ENCODE data around the gene CERS6.
A peak's percentile ranks its signal among the peaks of the same experiment; 100 is the strongest.

Gene CERS6

DNA sequence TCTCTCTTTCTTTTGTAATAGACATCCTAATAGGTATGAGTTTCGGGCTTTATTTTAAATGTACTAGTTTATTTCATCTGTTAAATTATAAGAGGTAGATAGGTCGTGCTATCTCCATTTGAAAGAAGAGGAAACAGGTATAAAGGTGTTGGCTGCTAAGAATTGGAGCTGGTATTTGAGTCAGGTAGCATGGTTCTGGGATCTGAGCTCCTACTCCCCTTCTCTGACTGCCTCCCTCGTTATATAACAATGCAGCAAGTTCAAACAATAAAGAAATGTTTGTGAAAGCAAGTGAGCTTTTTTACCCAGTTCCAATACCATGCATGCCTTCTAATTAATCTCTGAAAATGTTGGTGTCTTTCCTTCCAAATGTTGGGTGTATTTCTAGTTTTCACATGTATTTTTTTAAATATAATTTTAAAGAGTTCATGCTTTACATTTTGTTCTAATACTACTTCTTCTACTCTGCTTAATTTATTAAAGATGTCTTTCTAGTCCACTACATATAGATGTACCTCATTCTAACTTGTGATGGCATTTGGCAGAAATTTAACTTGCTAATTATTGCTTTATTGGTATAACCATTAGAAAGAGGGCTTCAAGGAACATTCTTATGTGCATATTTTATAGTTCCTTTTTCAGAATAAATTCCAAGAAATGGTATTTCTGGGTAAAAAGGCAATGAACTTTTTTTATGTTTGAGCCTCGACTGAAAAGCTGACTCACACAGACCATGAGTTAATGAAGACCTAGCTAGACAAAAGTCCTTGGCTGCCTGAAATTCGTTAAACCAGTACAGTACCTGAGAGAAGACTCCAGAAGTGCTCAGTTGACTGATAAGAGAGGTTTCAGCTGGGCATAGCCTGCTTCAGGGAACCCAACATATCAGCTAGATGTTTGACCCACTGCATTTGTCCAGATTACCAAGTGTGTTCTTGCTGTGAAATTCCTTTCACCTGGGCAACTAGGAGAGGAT lies 133.5 kb downstream of the CERS6 start:
- no CpG with 5 or more reads among the region's 5 CpGs for WGBS, 2 donors (ENCODE audit: extremely low coverage in 2 of 2, insufficient read length in 2 of 2, insufficient replicate concordance in 1 of 2)
- no peaks in the 10 kb centered on the region for H3K36me3 ChIP-seq (replicated peaks in 1 of 2; ENCODE audit: control insufficient read depth in 2 of 2, insufficient read depth in 2 of 2, low read length in 2 of 2)
- no peak overlapping the region for H3K4me2 ChIP-seq (ENCODE audit: insufficient read depth, low read length, poor library complexity, severe bottlenecking)
- H4K91ac ChIP-seq (ENCODE audit: low read depth, low read length, poor library complexity): no peak overlapping the region
- no peak overlapping the region for H2BK5ac ChIP-seq (ENCODE audit: low read length)
- no peak overlapping the region for H2BK15ac ChIP-seq (ENCODE audit: low read length)
- H3K27ac ChIP-seq (replicated peaks; ENCODE audit: low read length): no peak overlapping the region
- H3K27me3 ChIP-seq (ENCODE audit: control insufficient read depth in 3 of 3, insufficient read depth in 3 of 3, low read depth in 1 of 3, low read length in 3 of 3): no peaks in the 10 kb centered on the region
- H2BK120ac ChIP-seq (ENCODE audit: low read depth, low read length): no peak overlapping the region
- H3K14ac ChIP-seq (ENCODE audit: low read length): no peak overlapping the region
- DNase-seq (ENCODE audit: low spot score): no peak
- H3K4me3 ChIP-seq (ENCODE audit: low read length in 2 of 2): no peak overlapping the region
- peaks cover 0 to 2% of the 10 kb centered on the region in 2 donors for H3K4me1 ChIP-seq (ENCODE audit: control insufficient read depth in 2 of 2, insufficient read depth in 1 of 2, low read depth in 1 of 2, low read length in 2 of 2)
- no peak overlapping the region for H3K18ac ChIP-seq (ENCODE audit: low read length)
- no peak overlapping the region for H2BK12ac ChIP-seq (ENCODE audit: low read length)
- peaks cover 1% of the 10 kb centered on the region for H3K79me1 ChIP-seq (ENCODE audit: low read depth, low read length)
- H3K23ac ChIP-seq (ENCODE audit: low read depth, low read length, poor library complexity): no peak overlapping the region
- H2AK5ac ChIP-seq (ENCODE audit: low read depth, low read length): no peak overlapping the region
- no peak overlapping the region for H3K4ac ChIP-seq (ENCODE audit: low read length)
- no peak overlapping the region for H2AFZ ChIP-seq (ENCODE audit: low read length)
- H3K9me3 ChIP-seq (replicated peaks in 1 of 2; ENCODE audit: control insufficient read depth in 2 of 2, insufficient read depth in 1 of 2, low read depth in 1 of 2, low read length in 2 of 2): no peaks in the 10 kb centered on the region
- no peak overlapping the region for H4K8ac ChIP-seq (ENCODE audit: low read depth, low read length)
- H3K9ac ChIP-seq (ENCODE audit: low read depth, low read length, poor library complexity): no peak overlapping the region

DNA sequence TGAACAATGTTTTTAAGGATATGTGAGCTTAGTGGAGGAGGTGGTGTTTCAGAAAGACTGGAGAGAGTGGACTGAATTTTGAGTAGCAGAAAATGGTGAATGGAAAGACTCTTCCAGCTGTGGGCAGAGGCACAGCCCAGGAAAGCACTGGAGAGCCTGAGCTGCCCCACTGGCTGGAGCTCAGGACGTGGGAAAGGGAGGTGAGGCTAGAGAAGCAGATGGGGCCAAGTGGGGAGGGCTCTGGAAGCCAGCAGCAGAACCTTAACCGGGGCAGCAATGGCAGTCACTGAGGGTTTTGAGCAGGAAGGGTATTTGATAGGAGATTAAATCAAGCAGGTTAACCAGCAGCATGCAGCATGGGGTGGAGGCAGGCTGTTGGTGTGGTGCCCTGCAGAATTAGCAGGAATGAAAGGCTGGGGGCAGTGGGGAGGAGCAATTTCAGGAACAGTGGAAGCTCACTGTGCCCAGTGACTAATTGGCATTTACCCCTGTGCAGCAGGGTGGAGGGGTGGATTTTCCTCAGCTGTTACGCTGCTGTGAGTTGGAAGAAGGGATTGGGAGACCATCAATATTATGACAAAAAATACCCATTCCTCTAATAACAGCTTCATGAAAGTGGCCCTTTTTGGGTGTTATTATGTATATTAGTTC lies 136.2 kb downstream of the CERS6 start:
- H3K4me1 ChIP-seq (ENCODE audit: control insufficient read depth in 2 of 2, insufficient read depth in 1 of 2, low read depth in 1 of 2, low read length in 2 of 2): peaks cover 0 to 3% of the 10 kb centered on the region in 2 donors
- no peak for DNase-seq (ENCODE audit: low spot score)
- no peak overlapping the region for H3K9ac ChIP-seq (ENCODE audit: low read depth, low read length, poor library complexity)
- peaks cover 1% of the 10 kb centered on the region for H3K79me1 ChIP-seq (ENCODE audit: low read depth, low read length)
- no peak overlapping the region for H3K27ac ChIP-seq (replicated peaks; ENCODE audit: low read length)
- no peak overlapping the region for H4K8ac ChIP-seq (ENCODE audit: low read depth, low read length)
- peak overlapping the region; percentile 29 for H3K18ac ChIP-seq (ENCODE audit: low read length)
- no peak overlapping the region for H2BK120ac ChIP-seq (ENCODE audit: low read depth, low read length)
- no CpG with 5 or more reads among the region's 3 CpGs for WGBS, 2 donors (ENCODE audit: extremely low coverage in 2 of 2, insufficient read length in 2 of 2, insufficient replicate concordance in 1 of 2)
- no peak overlapping the region for H3K4me3 ChIP-seq (ENCODE audit: low read length in 2 of 2)
- H2BK12ac ChIP-seq (ENCODE audit: low read length): no peak overlapping the region
- no peak overlapping the region for H2BK5ac ChIP-seq (ENCODE audit: low read length)
- no peaks in the 10 kb centered on the region for H3K27me3 ChIP-seq (ENCODE audit: control insufficient read depth in 3 of 3, insufficient read depth in 3 of 3, low read depth in 1 of 3, low read length in 3 of 3)
- no peaks in the 10 kb centered on the region for H3K36me3 ChIP-seq (replicated peaks in 1 of 2; ENCODE audit: control insufficient read depth in 2 of 2, insufficient read depth in 2 of 2, low read length in 2 of 2)
- no peak overlapping the region for H3K4me2 ChIP-seq (ENCODE audit: insufficient read depth, low read length, poor library complexity, severe bottlenecking)
- no peak overlapping the region for H2AK5ac ChIP-seq (ENCODE audit: low read depth, low read length)
- no peak overlapping the region for H3K4ac ChIP-seq (ENCODE audit: low read length)
- H4K91ac ChIP-seq (ENCODE audit: low read depth, low read length, poor library complexity): no peak overlapping the region
- no peak overlapping the region for H3K14ac ChIP-seq (ENCODE audit: low read length)
- no peak overlapping the region for H2AFZ ChIP-seq (ENCODE audit: low read length)
- no peaks in the 10 kb centered on the region for H3K9me3 ChIP-seq (replicated peaks in 1 of 2; ENCODE audit: control insufficient read depth in 2 of 2, insufficient read depth in 1 of 2, low read depth in 1 of 2, low read length in 2 of 2)
- H3K23ac ChIP-seq (ENCODE audit: low read depth, low read length, poor library complexity): no peak overlapping the region
- H2BK15ac ChIP-seq (ENCODE audit: low read length): no peak overlapping the region

DNA sequence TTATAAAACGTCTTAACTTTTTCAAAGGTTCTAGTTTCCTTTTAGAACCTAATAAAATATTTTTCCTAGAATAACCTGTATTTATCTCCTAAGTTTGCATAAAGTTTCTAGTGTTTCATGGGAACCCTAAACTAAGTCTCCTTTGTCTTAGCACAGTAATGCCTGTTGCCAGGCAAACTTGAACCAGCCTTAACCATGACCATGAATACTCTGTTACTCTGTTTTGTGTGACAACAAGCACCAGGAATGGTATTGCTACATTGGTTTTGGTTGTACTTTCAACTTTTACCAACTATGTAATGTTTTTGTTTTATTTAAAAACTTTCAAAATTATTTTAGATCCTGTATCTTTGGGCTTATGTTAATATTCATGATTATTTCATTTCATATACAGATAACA lies 137.6 kb downstream of the CERS6 start:
- no peak for DNase-seq (ENCODE audit: low spot score)
- Histone ChIP-seq H3K9me3 (replicated peaks in 1 of 2; ENCODE audit: control insufficient read depth in 2 of 2, insufficient read depth in 1 of 2, low read depth in 1 of 2, low read length in 2 of 2) (no peaks in the 10 kb centered on the region), H3K27me3 (ENCODE audit: control insufficient read depth in 3 of 3, insufficient read depth in 3 of 3, low read depth in 1 of 3, low read length in 3 of 3) (no peaks in the 10 kb centered on the region), H4K91ac (ENCODE audit: low read depth, low read length, poor library complexity) (no peak overlapping the region), H3K9ac (ENCODE audit: low read depth, low read length, poor library complexity) (no peak overlapping the region), H3K27ac (replicated peaks; ENCODE audit: low read length) (no peak overlapping the region), H3K18ac (ENCODE audit: low read length) (no peak overlapping the region), H3K4me2 (ENCODE audit: insufficient read depth, low read length, poor library complexity, severe bottlenecking) (no peak overlapping the region), H3K14ac (ENCODE audit: low read length) (no peak overlapping the region), H2AK5ac (ENCODE audit: low read depth, low read length) (no peak overlapping the region), H2BK15ac (ENCODE audit: low read length) (no peak overlapping the region), H3K4ac (ENCODE audit: low read length) (no peak overlapping the region), H2BK5ac (ENCODE audit: low read length) (no peak overlapping the region), H3K4me3 (ENCODE audit: low read length in 2 of 2) (no peak overlapping the region), H3K23ac (ENCODE audit: low read depth, low read length, poor library complexity) (no peak overlapping the region), H3K4me1 (ENCODE audit: control insufficient read depth in 2 of 2, insufficient read depth in 1 of 2, low read depth in 1 of 2, low read length in 2 of 2) (peaks cover 0 to 3% of the 10 kb centered on the region in 2 donors), H2BK120ac (ENCODE audit: low read depth, low read length) (no peak overlapping the region), H3K79me1 (ENCODE audit: low read depth, low read length) (no peaks in the 10 kb centered on the region), H4K8ac (ENCODE audit: low read depth, low read length) (no peak overlapping the region), H2AFZ (ENCODE audit: low read length) (no peak overlapping the region), H3K36me3 (replicated peaks in 1 of 2; ENCODE audit: control insufficient read depth in 2 of 2, insufficient read depth in 2 of 2, low read length in 2 of 2) (no peaks in the 10 kb centered on the region), H2BK12ac (ENCODE audit: low read length) (no peak overlapping the region)
- WGBS, 2 donors (ENCODE audit: extremely low coverage in 2 of 2, insufficient read length in 2 of 2, insufficient replicate concordance in 1 of 2): no CpG with 5 or more reads among the region's 1 CpG

DNA sequence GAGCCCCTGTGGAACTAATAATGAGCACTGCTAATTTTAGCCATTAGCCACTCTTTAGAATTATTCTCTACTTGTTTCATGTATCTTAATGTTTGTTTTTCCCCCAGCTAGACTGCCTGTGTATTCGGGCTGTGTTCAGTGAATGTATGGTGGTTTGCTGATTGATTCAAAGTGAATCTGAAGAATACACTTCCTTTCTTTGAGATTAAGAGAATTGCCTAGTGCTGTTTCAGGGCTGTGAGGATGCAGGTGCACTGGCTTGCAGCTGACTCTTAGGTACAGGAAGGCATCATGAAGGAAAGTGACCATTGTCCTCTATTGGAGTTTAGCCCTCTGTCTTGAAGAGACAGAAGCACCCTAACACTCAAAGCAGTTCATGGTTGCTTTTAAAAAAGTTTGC lies 138.7 kb downstream of the CERS6 start:
- H3K36me3 ChIP-seq (replicated peaks in 1 of 2; ENCODE audit: control insufficient read depth in 2 of 2, insufficient read depth in 2 of 2, low read length in 2 of 2): no peaks in the 10 kb centered on the region

More for the DNA sequence above, 138.7 kb downstream of the CERS6 start:
- Histone ChIP-seq H3K4ac (ENCODE audit: low read length) (no peak overlapping the region), H3K9ac (ENCODE audit: low read depth, low read length, poor library complexity) (no peak overlapping the region), H3K23ac (ENCODE audit: low read depth, low read length, poor library complexity) (no peak overlapping the region), H4K8ac (ENCODE audit: low read depth, low read length) (no peak overlapping the region), H2BK15ac (ENCODE audit: low read length) (no peak overlapping the region), H3K4me1 (ENCODE audit: control insufficient read depth in 2 of 2, insufficient read depth in 1 of 2, low read depth in 1 of 2, low read length in 2 of 2) (peaks cover 0 to 3% of the 10 kb centered on the region in 2 donors), H2BK5ac (ENCODE audit: low read length) (no peak overlapping the region), H3K4me3 (ENCODE audit: low read length in 2 of 2) (no peak overlapping the region), H2BK12ac (ENCODE audit: low read length) (no peak overlapping the region), H3K27ac (replicated peaks; ENCODE audit: low read length) (no peak overlapping the region), H3K14ac (ENCODE audit: low read length) (no peak overlapping the region), H2BK120ac (ENCODE audit: low read depth, low read length) (no peak overlapping the region), H3K18ac (ENCODE audit: low read length) (no peak overlapping the region), H2AFZ (ENCODE audit: low read length) (no peak overlapping the region), H3K27me3 (ENCODE audit: control insufficient read depth in 3 of 3, insufficient read depth in 3 of 3, low read depth in 1 of 3, low read length in 3 of 3) (no peaks in the 10 kb centered on the region), H3K4me2 (ENCODE audit: insufficient read depth, low read length, poor library complexity, severe bottlenecking) (no peak overlapping the region), H3K79me1 (ENCODE audit: low read depth, low read length) (no peaks in the 10 kb centered on the region), H2AK5ac (ENCODE audit: low read depth, low read length) (no peak overlapping the region), H4K91ac (ENCODE audit: low read depth, low read length, poor library complexity) (no peak overlapping the region), H3K9me3 (replicated peaks in 1 of 2; ENCODE audit: control insufficient read depth in 2 of 2, insufficient read depth in 1 of 2, low read depth in 1 of 2, low read length in 2 of 2) (no peaks in the 10 kb centered on the region)
- no CpG with 5 or more reads among the region's 1 CpG for WGBS, 2 donors (ENCODE audit: extremely low coverage in 2 of 2, insufficient read length in 2 of 2, insufficient replicate concordance in 1 of 2)
- DNase-seq (ENCODE audit: low spot score): no peak

Data from neuronal stem cell (in vitro differentiated cells).